HG02588 (cell line): ENCODE measurements around the gene CDH22.

Experiments
- ATAC-seq: cut with Tn5 transposase; IDR thresholded peaks from one replicate; pipeline ENCODE4 v1.9.1; 2021; ENCODE audit warnings: mild to moderate bottlenecking, moderate library complexity; ENCODE audit not compliant: unreplicated experiment

CDH22 gene

DNA sequence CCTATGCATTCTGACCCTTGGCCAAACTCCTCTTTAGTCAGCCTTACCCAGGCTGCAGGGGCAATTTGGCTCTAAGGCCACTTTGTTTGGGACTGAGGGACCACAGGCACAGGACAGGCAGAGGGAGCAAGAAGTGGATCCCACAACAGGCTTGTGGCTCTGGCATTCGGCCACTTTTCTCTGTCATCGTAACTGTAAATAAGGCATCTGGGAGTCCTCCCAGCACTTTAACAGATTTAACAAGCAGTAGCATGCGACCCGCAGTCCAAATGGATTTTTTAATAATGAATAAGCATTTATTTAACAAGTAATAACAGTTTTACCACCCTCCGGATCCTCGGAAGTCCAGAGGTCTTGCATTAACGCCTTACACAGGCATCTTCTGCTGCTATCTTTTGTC is 16.1 kb upstream of the CDH22 start:
- ATAC-seq = no peak

DNA sequence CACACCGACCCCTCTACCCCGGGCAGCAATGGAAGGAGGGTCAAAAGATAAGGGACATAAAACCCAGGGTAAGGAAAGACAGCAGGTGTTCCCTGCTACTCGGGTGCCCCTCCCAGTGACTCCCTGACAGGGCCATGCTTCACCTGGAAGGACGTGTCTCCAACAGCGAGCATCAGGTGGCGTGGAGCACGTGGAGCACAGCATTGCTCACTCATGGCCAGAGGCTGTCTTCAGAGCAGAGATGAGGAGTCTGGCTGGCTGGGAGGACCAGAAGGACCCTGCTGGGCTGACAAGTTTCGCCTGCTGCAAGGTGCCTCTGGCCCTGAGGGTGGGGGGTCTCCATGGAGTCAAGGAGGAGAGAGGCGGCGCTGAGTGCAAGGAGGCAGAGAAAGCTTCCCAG is 15.3 kb upstream of the CDH22 start:
- ATAC-seq = no peak

DNA sequence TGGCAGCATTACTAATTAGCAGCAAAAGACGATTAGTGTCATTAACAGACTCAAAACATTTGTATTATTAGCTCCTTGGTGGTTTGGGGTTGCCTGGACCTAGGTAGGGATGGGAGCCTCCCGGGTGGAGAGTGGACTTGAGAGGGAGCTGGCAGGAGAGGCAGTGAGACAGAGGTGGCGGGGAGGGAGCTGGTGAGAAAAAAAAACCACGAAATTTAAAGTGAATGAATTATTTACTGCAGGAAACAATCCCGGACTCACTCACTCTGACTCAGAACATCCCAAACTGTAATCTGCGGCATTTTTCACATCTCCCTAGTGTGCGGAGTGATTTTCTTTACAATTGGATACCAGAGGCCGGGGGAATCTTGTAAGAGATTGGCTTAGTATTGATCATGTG is 14.3 kb upstream of the CDH22 start:
- no peak for ATAC-seq

DNA sequence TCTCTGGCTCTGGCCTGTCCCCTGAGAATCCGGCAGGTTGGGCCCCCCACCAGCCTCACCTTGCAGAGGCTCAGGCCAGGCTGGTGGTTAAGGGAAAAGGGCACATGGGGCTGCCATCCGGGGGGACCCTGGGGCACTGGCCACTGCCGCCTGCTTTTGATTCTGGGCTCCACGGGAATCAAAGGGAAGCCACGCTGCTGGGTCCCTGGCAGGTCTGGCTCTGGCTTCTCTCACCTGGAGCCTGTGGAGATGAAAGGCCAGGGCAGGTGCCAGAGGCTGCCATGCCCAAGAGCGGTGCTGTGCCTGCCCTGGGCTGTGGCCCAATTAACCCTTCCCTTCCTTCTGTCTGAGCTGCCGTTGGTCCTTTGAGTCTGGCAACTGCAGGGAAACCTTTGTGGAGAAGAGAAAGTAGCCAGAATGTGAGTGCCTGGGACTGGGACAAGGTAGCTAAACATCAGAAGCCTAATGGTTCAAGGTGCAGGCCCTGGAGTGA is 9.4 kb upstream of the CDH22 start:
- no peak for ATAC-seq

DNA sequence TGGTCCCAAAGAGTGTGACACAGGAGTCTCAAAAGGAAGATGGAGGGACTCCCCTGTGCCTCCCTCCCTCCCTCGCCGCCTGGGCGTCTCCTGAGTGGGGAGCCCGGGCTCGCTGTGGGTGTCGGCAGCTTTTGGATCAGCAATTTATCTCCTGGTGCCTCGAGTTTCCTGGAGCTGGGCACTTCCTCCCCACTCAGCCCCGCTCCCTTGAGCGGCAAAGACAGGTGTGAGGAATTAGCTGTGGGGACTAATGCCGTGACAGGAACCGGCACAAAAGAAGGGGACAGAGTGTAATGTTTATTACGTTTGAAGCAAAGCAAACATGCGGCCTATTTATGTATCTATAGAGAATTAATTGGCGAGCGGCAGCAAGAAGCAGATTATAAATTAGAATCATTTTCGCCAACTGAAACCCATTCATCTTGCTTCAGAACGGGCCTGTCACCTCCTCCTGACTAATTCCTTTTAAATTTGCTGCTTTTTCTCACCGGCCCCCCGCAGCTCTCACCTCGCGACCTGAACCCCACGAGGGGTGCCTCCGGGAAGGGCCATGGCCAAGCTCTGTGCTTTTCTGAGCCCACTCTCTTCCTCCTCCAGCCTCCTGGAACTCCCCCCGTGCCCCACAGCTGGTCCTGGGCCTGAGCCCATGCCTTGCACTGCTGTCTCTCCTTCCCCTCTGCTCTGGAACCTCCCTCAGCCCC is 8.8 kb upstream of the CDH22 start:
- no peak for ATAC-seq

DNA sequence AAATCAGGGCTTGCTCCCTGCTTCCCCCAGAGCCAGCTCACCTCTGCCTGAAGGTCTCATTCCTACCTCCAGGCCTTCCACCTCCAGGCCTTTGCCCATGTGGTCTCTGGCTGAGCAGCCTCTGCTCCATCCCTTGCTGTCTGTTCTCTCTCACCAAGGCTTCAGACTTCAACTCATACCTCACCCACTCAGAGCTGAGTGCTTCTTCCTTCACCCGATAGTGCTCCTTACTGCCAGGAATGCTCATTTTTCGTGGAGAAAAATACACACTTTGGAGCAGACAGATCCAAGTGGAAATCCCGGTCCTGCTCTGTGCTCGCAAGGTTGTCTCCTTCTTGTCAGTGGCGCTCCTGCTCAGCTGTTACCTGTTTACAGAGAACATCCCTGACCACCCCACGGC is 7.0 kb upstream of the CDH22 start:
- ATAC-seq = no peak

DNA sequence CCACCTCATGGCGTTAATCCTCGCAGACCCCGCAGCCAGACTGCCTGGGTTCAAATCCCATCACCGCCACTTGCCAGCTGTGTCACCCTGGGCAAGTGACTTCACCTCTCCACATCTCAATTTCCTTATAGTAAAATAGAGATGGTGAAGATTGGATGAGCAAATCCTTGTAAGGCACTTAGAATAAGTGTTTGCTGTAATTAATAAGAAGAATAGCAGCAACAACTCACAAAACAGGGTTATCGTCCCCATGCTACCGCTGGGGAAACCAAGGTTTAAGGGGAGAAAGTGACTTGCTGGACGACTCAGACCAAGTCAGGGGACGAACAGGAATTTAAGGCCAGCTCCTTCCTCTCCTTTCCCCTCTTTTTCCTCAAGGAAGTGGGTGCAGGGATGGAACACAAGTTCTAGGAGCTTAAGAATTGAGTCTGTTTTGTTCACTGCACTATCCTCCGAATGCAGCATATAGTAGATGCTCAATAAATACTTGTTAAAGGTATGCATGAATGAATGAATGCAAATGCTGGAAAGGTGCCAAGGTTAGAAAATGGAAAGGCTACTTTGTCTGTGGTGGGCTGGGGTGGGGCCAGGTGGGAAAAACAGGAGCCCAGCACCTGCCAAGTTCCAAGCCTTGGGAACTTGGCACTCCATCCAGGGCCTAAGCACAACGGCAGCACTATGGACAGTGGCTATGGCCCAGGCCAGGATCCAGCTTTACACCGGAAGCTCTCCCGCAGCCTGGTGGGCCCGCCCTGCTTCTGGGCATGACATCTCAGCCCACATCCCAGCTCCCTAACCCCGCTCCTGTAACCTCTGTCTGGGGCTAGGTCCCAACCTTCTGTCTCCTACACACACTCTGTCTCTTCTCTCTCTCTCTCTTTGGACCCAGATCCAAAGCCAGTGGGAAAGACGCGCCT is 4.9 kb upstream of the CDH22 start:
- no peak for ATAC-seq

DNA sequence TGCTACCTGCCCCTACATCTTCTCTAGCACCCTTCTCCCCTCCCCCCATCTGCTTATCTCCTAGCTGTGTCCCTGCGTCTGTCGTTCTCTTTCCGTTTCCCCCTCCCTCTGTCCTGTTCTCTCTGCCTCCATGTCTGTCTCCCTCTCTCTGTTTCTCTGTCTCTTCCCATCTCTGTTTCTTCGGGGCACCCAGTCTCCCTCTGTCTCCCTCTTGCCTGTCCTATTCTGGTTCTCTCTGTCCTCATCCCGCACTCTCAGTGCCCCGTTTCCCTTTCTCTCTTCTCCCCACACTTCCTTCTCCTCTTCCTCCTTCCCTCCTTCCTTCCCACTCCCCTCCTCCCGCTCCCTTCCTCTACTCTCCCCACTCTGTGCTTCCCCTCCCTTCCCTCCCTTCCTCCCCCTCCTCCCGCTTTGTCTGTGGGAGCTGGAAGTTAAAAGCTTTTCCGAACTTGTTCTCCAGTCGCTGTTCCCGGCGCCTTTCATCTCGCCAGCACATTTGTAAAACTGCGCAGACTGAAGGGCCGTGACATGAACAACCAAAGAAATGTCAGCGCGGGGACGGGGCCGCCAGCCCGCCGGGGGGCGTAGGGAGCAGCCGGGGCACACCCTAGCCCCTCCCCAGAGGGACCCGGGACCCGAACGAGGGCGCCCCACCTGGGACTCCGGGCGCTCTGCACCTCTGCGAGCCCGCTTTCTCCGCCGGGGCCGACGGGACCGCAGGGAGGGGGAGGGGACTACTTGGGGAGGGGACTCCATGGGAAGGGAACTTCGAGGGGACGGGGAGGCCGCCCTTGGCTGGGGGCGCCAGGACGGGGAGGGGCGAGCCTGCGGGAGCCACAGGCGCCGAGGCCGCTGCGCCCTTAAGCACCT is 4.0 kb upstream of the CDH22 start:
- no peak for ATAC-seq

DNA sequence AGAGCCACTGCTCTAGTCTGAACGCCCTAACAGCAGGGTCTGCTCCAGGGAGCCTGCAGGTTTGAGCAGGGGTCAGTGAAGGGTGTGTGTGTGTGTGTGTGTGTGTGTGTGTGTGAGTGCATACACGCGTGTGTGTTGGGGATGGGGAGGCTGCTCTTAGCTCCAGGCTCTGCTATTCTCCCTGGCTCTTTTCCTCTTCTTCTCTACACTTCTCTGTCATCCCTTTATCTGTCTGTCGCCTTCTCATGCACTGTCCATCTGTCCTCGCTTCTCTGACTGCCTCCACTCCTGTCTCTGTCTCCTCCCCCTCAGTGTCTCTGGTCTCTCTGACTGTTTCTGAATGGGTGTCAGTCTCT is 3.4 kb upstream of the CDH22 start:
- ATAC-seq = no peak

DNA sequence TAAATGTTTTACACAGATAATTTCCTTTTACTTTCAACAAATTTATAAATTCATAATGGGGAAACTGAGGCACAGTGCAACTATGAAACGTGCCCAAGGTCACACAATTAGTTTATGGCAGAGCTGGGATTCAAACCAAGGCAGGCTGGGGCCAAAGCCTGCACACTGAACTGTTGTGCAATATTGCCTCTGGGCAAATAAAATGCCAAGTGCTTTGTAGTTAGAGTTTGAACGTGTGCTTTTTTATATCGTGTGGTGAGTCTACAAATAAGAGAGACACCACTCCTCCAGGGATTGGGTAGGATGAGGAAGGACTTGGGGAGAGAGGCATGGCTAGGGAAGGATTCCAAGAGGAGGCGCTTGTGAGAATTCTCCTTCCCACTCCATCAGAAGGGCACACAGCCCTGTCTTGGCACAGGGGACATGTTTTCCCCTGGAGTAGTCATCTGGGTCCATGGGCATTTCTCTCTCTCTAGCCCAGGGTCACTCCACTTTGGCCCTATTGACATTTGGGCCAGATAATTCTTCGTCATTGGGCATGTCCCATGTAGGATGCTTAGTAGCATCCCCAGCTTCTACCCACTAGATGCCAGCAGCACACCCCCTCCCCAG is 2.8 kb upstream of the CDH22 start:
- no peak for ATAC-seq

DNA sequence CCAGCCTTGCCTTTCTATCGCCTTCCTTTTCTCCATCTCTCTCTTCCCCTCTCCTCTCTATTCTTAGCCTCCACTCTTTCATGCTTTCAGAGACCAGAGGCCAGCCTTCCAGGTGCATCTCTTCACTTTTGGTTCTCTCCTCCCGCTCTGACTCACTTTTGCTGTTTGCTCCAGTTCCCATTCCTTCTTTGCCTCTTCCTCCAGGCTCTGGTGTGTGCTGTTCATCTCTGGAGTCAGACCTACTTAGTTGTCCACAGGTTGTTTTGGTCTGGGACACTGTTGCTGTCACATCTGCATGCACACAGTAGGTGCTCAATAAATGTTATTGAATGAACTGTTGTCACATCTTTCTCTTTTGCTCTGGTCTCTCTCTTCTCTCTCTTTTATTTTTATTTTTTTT is 1.6 kb upstream of the CDH22 start:
- no peak for ATAC-seq

DNA sequence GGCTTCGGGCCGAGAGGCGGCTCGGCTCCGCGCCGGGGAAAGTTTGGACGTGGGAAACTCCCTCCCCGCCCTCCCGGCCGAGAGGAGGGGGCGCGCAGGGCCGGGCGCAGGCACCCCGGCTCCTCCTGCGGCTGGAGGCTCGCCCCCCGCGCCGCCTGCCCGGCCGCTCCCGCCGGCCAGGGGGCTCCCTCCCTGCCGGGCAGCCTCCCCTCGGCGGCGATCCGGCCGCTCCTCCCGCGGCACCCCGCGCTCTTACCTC is 370 bp downstream of the CDH22 start:
- ATAC-seq = no peak

DNA sequence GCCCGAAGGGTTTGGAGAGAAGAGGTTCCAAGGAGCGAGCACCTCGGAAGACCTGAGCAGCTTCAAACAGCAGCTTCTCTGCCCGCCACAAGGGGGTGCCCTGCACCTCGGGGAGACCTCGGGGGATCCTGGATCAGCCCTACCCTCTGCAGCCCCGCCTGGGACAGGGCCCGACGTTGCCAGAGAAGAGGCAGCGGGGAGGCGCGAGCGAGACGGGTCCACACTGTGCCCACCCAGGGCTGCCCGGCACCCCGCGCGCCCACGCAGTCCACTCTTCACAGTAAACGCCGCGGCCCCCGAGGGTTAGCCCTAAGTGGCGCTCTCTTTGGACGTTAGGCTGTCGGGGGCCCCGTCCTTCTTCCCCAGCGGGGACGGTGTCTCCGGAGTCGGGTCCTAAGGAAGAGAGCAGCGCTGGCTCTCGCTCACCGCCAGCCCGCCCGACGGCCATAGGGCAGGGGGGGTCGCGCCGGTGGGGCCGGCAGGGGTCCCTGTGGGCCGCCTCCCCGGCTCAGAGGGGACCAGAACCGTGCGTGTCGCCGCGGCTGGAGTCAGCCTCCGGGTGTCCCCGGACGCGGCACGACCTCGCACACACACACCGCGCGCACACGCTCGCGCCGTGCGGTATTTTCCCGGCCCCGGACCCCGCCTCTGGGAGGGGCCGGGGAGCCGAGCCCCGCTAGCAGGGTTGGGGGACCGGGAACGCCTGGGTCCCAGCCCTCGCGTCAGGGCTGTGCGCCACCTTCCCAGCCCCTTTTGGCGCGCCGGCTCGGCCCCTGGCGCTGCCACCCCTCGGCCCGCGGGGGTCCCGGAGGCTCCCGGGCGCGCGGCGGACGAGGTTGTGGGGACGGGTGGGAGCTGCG is 929 bp downstream of the CDH22 start:
- ATAC-seq = no peak

DNA sequence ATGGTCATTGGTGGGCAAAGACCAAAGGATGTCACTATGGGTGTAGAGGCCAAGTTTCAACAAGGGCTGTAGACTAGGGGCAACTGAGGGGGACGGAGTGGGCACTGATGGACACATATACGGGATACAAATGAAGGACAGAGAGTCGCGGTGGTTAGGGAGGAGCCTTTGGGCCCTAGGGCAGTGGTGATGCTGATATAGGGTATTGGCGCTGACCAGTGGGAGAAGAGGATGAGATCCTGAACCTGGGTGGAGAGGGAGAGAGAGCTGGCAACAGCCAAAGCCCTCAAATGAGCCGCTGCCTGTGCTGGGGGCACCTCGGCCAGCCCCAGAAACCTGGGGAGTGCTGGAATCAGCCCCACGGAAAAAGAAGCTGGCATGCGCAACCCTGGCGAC is 1.6 kb downstream of the CDH22 start:
- no peak for ATAC-seq

DNA sequence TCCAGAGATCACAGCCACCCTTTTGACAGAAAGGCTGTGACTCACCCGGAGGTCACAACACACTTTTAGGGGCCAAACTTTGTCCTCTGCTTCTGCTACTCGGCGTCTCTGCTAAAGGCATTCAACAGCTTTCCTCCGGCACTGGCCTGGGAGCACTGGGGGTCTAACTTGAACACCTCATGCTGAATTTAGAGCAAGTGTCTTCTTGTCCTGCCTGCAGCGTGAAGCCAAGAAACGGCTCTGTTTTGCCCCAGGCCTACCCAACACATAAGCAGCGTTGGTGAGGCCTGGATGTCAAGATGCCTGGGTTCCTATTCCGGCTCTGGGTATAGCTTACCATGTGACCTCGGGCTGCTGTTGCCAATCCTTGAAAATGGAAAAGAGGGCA is 2.3 kb downstream of the CDH22 start:
- ATAC-seq = no peak

DNA sequence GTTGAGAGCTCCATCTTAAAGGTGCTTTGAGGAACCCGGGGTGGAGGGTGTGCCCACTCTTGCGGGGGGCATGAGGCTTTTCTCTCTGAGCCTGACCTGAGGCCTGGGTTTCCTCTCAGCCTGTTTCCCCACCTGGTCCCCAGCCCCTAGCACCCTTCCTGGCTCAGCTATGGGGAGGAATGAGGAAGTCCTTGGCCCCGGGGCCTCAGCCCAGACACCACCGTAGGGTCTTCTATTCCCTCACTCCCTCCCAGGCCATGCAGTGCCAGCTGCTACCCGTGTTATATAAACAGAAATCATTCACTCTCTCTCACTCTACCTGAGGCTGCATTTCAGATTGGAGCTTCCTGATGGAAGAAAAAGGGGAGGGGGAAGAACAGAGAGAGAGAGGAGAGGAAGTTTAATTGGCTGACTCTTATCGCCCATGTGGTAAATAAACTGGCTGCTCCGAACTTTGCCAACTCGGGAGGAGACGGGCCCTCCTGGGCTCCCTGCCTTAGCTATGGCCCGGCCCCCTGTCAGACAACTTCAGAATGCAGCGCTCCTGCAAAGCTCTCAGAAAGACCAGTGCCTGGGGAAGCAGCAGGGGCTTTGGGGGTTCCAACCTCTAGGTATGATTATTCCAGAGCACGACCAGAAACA is 2.8 kb downstream of the CDH22 start:
- ATAC-seq = no peak

DNA sequence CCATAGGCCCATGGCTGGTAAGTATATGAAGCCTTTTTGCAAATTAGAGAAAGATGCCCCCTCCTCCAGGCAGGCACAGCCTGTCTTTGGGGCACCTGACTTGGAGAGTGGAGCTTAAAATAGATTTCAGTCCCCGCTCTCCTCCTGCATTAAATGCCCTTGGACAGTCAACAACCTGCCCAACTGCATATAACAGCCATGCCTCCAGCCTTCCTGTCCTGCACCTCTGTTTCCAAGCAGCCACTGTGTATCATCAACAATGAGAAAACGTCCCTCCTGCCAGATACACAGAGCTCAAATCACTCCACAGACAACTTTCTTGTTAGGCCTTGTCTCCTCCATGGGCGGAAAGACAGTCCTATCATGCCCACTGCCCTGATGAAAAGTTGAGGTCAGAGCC is 3.4 kb downstream of the CDH22 start:
- ATAC-seq = no peak

DNA sequence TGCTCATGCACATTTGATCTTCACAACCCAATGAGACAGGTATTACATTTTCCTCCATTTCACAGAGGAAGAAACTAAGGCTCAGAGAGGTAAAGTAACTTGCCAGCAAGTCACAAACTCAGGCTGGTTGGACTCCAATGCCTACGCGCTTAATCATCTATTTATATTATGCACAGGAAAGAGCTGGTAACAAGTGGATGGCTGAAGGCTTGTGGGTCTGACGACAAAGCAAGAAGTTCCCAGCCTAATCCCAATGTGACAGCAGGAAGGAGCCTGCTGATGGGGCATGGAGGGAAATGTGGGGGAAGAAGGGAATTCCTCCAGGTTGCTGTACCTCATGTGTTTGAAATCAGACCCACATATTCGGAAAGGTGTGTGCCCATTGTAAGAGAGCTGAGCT is 3.9 kb downstream of the CDH22 start:
- no peak for ATAC-seq

DNA sequence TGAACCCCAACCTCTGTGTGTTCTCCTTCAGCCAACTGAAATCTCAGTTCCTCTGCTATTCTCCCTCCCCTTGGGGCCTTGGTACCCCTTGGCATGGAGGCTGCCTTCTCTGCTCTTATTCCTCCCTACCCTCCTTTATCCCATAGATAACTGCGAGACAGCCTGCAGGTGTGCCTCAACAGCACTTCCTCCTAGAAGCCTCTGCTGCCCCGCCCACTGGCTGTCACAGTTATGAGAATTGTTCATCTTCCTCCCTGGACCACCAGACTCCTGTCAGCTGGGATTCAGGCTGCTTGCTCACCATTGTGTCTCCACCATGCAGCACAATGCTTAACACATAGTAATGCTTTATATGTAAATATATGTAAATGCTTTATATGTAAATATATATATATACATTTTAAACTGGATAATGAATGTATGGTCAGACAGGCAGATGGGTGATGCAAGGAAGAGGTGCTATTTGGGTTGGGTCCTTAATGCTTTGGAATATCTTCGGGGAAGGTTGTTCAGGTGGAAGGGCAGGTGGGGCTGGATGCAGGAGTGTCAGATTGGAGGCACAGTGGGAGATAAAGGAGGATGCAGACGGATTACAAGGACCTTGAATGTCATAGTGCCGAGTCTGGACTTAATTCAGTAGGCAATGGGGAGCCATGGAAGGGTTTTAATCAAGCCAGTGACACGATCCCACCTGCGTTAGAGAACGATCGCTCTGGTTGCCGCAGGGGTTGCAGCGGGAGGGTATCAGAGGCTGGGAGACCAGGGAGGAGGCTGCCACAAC is 4.9 kb downstream of the CDH22 start:
- ATAC-seq = no peak
